Glomerular visceral epithelial cell (primary cell): Measurements from ENCODE around the gene GALNT16.
"Not testable (repeated sequence)": the region's sequence is repeated elsewhere in the genome, so short reads cannot be mapped to it uniquely, and the experiment has no call there.

ENCODE experiments used
- DNase-seq: peaks from one replicate; pipeline ENCODE4 v3.0.0-alpha.2; 2016; ENCODE audit errors: extremely low spot score

The GALNT16 gene

GRCh38 chr14:69259527-69260189 is at the start of gene GALNT16:
GALNT16 (plus strand) TSS chr14:69260158; CDS start chr14:69260291, 133 bp downstream.
- DNase-seq: no peak

GRCh38 chr14:69214393-69214792 is 45.6 kb upstream of the GALNT16 start:
- DNase-seq: no peak

- DNase-seq: not testable (repeated sequence)
These were observed 42.3 kb upstream of the GALNT16 start for GRCh38 chr14:69217663-69218062.

- DNase-seq: no peak
These were observed 35.0 kb upstream of the GALNT16 start for GRCh38 chr14:69224946-69225345.

GRCh38 chr14:69226178-69226577 is 33.8 kb upstream of the GALNT16 start:
- DNase-seq: no peak

- no peak for DNase-seq
These were observed 33.2 kb upstream of the GALNT16 start for GRCh38 chr14:69226736-69227135.

GRCh38 chr14:69231486-69231885 is 28.5 kb upstream of the GALNT16 start:
- DNase-seq: no peak

- no peak for DNase-seq
These were observed 27.6 kb upstream of the GALNT16 start for GRCh38 chr14:69232388-69232787.

GRCh38 chr14:69234106-69234505 is 25.9 kb upstream of the GALNT16 start:
- no peak for DNase-seq

GRCh38 chr14:69235708-69236107 is 24.2 kb upstream of the GALNT16 start:
- DNase-seq: no peak

- no peak for DNase-seq
These were observed 22.8 kb upstream of the GALNT16 start for GRCh38 chr14:69237142-69237541.

- DNase-seq: no peak
These were observed 22.4 kb upstream of the GALNT16 start for GRCh38 chr14:69237584-69237983.

- no peak for DNase-seq
These were observed 21.1 kb upstream of the GALNT16 start for GRCh38 chr14:69238883-69239282.

- DNase-seq: no peak
These were observed 19.3 kb upstream of the GALNT16 start for GRCh38 chr14:69240527-69241173.

GRCh38 chr14:69241577-69241976 is 18.4 kb upstream of the GALNT16 start:
- DNase-seq: no peak

- peak; percentile 66 for DNase-seq
These were observed 17.4 kb upstream of the GALNT16 start for GRCh38 chr14:69242311-69243224.

GRCh38 chr14:69244946-69245345 is 15.0 kb upstream of the GALNT16 start:
- DNase-seq: no peak

- no peak for DNase-seq
These were observed 13.6 kb upstream of the GALNT16 start for GRCh38 chr14:69246331-69246730.

GRCh38 chr14:69247676-69248440 is 12.1 kb upstream of the GALNT16 start:
- DNase-seq: no peak

GRCh38 chr14:69249603-69250002 is 10.4 kb upstream of the GALNT16 start:
- no peak for DNase-seq

GRCh38 chr14:69252851-69253250 is 7.1 kb upstream of the GALNT16 start:
- no peak for DNase-seq

- DNase-seq: no peak
These were observed 811 bp upstream of the GALNT16 start for GRCh38 chr14:69259168-69259526.
